Stimulated activated naive B cell treated with anti-CD40 and anti-IgM and Interleukin-4, amounts not matched to agents 10 μg/mL and 1 μg/mL and 100 μg/mL, for 72 hours (primary cell): ENCODE measurements around the gene AP2B1.

Experiments
- ATAC-seq, 2 donors: fragments of 150-1000 bp; cut with Tn5 transposase; replicated peaks; 2 replicates each; pipeline ENCODE4 v1.10.0; 2021; ENCODE audit warnings: moderate library complexity in 1 of 2
- DNase-seq: peaks from one replicate; pipeline ENCODE4 v3.0.0; 2021
- H3K27ac Mint-ChIP-seq: one replicate; pipeline ENCODE4 v1.8.0; 2022; ENCODE audit warnings: mild to moderate bottlenecking, mixed read lengths
- H3K27me3 Mint-ChIP-seq, 2 donors: one replicate each; pipeline ENCODE4 v1.8.0; 2022; ENCODE audit warnings: mixed read lengths in 2 of 2
- H3K36me3 Mint-ChIP-seq, 2 donors: one replicate each; pipeline ENCODE4 v1.8.0; 2022; ENCODE audit warnings: mixed read lengths in 2 of 2, mild to moderate bottlenecking in 1 of 2
- H3K4me1 Mint-ChIP-seq, 2 donors: one replicate each; pipeline ENCODE4 v1.8.0; 2022; ENCODE audit warnings: mixed read lengths in 2 of 2, mild to moderate bottlenecking in 1 of 2
- H3K4me3 Mint-ChIP-seq, 2 donors: one replicate each; pipeline ENCODE4 v1.8.0; 2022; ENCODE audit warnings: mild to moderate bottlenecking in 2 of 2, mixed read lengths in 2 of 2, moderate library complexity in 1 of 2
- H3K9me3 Mint-ChIP-seq, 2 donors: one replicate each; pipeline ENCODE4 v1.8.0; 2022; ENCODE audit warnings: mixed read lengths in 2 of 2, mild to moderate bottlenecking in 1 of 2

Gene AP2B1

DNA sequence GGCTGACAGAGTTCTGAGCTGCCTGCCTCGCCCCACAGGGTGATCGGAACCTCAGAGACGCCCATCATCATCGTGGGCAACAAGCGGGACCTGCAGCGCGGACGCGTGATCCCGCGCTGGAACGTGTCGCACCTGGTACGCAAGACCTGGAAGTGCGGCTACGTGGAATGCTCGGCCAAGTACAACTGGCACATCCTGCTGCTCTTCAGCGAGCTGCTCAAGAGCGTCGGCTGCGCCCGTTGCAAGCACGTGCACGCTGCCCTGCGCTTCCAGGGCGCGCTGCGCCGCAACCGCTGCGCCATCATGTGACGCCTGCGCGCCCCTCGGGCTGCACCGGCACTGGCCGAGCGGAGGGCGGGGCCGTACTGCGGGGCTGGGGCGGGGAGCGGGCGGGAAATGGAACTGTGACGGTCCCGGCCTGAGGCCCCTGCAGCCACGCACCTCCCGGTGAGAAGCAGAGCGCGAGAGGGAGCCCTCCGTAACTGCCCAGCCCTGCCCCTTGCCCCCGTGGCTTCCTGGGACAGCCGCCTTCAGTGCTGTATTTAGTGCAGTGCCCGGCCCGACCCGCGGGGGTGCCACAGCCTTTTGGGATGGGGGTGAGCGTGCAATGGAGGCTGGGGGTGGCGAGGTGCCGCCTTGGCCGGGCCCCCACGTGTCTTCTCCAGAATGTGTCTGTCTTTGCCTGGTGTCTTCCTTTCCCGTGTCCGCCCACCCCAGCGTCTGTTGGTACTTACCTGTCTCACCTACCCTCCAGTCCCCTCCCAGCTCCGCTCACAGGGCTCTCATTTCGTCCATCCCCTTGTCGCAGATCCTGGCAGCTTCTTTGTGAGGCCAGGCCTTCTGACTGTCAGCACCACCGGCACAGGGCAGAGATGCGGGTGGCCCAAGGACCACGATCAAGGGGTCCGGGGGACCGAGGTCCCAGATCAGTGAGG is 154.1 kb downstream of the AP2B1 start:
- no peaks in the 10 kb centered on the region for H3K36me3 Mint-ChIP-seq
- H3K4me3 Mint-ChIP-seq = peak overlapping the region; percentile 63 to 76
- ATAC-seq (peak; percentile 40 to 51), DNase-seq (no peak)
- H3K4me1 Mint-ChIP-seq = peaks cover 3 to 7% of the 10 kb centered on the region in 2 donors
- H3K9me3 Mint-ChIP-seq = no peaks in the 10 kb centered on the region
- H3K27ac Mint-ChIP-seq = peak overlapping the region; percentile 44
- peaks cover 31 to 53% of the 10 kb centered on the region in 2 donors for H3K27me3 Mint-ChIP-seq

DNA sequence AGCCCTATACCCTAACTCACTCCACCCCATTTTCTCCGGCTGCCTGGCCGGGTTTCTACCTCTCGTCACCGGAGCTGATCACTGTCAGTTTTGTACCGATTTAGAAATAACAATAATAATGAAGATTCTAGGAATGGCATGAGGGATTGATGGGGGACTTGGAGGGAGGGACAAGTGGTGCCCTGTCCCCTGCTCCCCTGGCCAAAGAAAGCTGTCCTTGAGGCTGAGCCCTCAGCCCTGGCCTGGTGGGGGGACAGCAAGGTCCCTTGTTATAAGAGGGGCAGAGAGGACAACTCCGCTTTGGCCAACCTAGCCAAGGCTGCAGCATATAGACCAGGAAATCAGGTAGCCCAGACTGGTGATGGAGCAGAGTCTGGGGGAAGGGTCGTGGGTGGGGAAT is 155.4 kb downstream of the AP2B1 start:
- Mint-ChIP-seq H3K9me3 (no peaks in the 10 kb centered on the region), H3K36me3 (no peaks in the 10 kb centered on the region), H3K4me3 (no peak overlapping the region), H3K4me1 (peaks cover 6 to 7% of the 10 kb centered on the region in 2 donors), H3K27me3 (peaks cover 35 to 56% of the 10 kb centered on the region in 2 donors), H3K27ac (no peak overlapping the region)
- DNase-seq (no peak), ATAC-seq (no peak)

DNA sequence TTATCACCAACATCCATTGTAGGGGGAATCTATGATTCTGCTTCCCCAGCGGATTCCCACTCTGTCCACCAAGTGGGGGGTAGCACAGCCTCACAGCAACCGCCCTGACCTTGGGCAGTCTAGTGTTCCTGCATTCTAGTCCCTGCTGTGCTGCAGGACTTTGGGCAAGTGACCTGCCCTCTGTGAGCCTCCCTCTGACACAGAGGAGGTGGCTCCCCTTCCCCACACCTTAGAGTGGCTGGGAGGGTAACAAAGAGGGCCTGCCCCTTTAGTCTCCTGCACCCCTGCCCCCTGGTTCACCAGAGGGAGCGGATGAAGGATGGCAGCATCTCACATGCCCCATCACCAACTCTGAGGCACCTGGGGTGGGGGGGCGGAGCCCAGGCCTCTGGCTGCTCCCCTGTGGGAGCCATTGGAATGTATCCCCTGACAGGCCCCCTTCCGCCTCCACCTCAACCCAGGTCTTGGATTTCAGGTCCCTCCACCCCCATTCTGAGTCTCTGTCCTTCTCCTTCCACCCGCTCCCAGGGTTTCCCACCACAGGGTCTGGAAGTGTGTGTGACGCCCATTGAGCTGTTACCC is 155.9 kb downstream of the AP2B1 start:
- Mint-ChIP-seq H3K9me3 (no peaks in the 10 kb centered on the region), H3K27ac (peak overlapping the region; percentile 14), H3K4me1 (peaks cover 6 to 7% of the 10 kb centered on the region in 2 donors), H3K4me3 (no peak overlapping the region), H3K36me3 (no peaks in the 10 kb centered on the region), H3K27me3 (peaks cover 38 to 61% of the 10 kb centered on the region in 2 donors)
- ATAC-seq (no peak), DNase-seq (no peak)

DNA sequence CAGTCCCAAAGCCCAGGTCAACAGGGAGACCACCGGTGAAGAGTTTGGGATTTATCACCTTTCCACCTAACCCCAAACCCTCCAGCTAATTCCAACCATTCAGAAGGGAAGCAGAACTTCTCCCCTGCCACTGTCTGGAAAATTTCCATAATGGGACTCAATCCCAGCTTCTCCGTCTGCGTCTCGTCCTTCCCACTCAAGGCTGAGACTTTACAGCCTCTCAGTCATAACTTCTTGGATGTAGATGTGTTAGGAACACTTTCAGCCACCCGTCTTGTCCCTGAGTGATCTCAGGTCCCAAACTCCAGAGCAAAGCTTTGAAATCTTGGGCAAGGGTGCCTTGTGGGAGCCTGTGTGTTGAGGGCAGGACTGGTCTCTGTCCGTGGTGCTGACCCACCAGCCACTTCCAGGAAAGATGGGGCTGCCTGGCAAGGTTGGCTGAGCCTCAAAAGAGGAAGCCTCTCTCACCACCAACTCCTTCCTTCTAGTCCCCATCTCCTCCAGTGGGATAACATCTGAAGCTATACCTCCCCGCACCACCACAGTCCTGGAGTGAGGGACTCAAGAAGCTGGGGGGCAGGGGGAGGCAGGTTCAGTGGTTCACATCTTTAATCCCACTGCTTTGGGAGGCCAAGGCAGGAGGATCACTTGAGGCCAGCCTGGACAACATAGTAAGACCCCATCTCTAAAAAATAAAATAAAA is 156.7 kb downstream of the AP2B1 start:
- Mint-ChIP-seq H3K36me3 (no peaks in the 10 kb centered on the region), H3K4me3 (no peak overlapping the region), H3K9me3 (no peaks in the 10 kb centered on the region), H3K27ac (no peak overlapping the region), H3K4me1 (peaks cover 6 to 15% of the 10 kb centered on the region in 2 donors), H3K27me3 (peaks cover 45 to 68% of the 10 kb centered on the region in 2 donors)
- DNase-seq (no peak), ATAC-seq (no peak)

DNA sequence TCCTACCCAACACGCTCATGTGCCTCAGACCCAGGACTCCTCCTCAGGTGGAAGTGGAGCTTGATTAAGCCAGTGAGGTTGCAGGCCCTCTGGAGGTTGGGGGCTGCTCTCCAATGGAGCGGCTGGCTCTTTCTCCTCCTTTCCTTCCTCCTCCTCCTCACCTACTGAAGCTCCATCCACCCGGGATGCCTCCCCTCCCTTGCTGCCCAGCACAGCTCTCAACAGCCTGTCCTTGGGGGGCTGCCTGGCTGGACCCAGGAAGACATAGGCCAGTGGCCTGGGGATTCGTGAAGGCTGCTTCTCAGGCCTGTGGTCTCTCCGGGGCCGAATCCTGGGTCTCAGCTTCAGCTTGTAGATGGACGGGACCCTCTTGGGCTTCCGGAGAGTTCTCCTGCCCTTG is 157.7 kb downstream of the AP2B1 start:
- Mint-ChIP-seq H3K9me3 (no peaks in the 10 kb centered on the region), H3K4me3 (no peak overlapping the region), H3K27ac (no peak overlapping the region), H3K27me3 (peaks cover 52 to 74% of the 10 kb centered on the region in 2 donors), H3K4me1 (peaks cover 9 to 25% of the 10 kb centered on the region in 2 donors), H3K36me3 (no peaks in the 10 kb centered on the region)
- DNase-seq (no peak), ATAC-seq (no peak)

DNA sequence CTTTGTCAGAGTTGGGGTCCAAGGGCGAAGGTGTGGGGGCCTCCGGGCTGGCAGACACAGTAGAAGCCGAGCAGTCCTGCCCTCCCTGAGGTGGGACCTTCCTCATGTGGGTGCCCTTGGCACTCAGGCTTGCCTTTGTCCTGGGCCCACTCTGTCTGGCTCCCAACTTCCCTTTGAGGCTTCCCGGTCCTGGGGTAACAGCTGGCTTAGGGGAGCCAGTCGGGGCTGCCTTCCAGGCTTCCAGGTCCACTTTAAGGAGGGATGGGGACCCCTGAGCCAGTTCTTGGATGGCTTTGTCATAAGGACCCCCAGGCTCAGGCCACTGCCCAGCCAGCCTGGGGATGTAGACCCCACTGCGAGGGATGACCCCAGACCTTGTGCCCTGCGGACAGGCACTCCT is 158.1 kb downstream of the AP2B1 start:
- H3K4me3 Mint-ChIP-seq = no peak overlapping the region
- H3K27me3 Mint-ChIP-seq = peaks cover 54 to 74% of the 10 kb centered on the region in 2 donors
- H3K27ac Mint-ChIP-seq = no peak overlapping the region
- no peaks in the 10 kb centered on the region for H3K9me3 Mint-ChIP-seq
- H3K4me1 Mint-ChIP-seq = peaks cover 12 to 29% of the 10 kb centered on the region in 2 donors
- DNase-seq (no peak), ATAC-seq (no peak)
- H3K36me3 Mint-ChIP-seq = no peaks in the 10 kb centered on the region

DNA sequence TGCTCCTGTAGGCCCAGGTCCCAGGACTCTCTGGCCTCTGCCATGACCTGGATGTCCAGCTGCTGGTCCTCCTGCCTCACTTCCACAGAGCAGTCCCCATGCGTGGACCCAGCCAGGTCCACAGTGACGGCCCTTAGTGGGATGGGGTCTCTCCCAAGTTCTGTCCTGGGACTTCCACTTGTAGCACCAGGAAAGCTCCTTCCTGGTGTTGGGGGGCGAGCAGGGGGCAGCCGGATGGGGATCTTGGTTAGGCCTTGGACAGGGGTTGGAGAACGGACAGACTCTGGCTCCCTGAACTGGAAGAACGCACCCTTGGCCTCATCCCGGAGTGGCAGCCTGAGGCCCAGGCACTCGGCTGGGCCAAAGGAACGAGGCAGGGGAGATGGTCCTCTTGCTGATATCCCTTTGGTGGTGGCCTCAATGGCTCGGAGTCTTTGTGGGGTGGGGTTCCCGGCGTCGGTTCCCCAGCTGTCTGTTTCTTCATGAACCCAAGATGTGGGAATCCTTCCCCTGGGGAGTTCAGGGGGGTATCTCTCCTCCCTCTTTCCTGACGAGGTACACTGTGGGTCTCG is 158.7 kb downstream of the AP2B1 start:
- DNase-seq (no peak), ATAC-seq (no peak)
- Mint-ChIP-seq H3K9me3 (no peaks in the 10 kb centered on the region), H3K4me1 (peaks cover 12 to 29% of the 10 kb centered on the region in 2 donors), H3K36me3 (no peaks in the 10 kb centered on the region), H3K4me3 (no peak overlapping the region), H3K27ac (peak overlapping the region; percentile 9), H3K27me3 (peaks cover 59 to 74% of the 10 kb centered on the region in 2 donors)

DNA sequence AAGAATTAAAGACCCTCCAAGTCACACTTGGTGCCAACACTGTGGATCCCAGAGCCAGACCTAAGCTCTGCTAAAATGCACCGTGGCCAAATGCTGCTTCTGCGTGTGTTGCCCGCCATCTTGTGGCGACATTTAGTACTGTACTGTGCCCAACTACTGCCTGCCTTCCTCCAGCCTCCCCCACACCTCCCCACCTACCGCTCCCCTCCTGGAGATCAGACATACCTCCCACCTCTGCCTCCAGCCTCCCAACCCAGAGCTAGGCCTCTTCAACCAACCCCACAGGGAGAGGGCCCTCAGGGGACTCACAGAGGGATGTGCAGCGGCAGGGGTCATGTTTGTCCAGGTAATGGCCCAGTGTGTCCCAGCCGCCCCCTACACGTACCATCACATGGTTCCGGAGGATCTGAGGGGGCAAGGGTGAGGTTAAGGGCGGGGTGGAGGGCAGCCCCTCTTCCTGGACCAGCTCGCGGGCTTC is 160.5 kb downstream of the AP2B1 start:
- DNase-seq (peak; percentile 58), ATAC-seq (peak; percentile 91)
- H3K4me1 Mint-ChIP-seq = peaks cover 10 to 22% of the 10 kb centered on the region in 2 donors
- H3K9me3 Mint-ChIP-seq = no peaks in the 10 kb centered on the region
- no peak overlapping the region for H3K27ac Mint-ChIP-seq
- peaks cover 60 to 75% of the 10 kb centered on the region in 2 donors for H3K27me3 Mint-ChIP-seq
- H3K4me3 Mint-ChIP-seq = no peak overlapping the region
- H3K36me3 Mint-ChIP-seq = no peaks in the 10 kb centered on the region

DNA sequence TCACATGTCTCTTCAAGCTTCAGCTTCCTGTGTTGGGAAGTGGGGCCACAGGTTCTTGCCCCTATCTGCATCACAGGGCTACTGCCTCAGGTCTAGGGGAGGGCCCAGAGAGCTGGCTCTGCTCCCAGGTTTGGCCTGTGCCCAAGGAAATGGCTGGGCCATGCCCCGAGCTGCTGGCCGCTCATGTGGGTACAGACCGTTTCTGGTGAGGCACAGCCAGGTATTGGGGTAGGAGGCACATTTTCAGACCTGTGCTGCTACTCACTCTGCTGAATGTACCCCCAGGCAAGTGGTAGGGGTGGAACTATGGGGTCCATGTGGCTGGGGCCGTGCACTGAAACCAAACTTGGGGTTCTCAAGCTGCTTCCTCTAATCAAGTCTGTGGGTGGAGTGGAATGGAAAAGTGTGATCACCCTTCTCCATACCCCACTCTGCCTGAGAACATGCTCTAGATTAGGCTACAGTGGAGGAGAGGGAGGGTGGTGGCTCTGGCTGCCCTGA is 161.3 kb downstream of the AP2B1 start:
- Mint-ChIP-seq H3K4me3 (no peak overlapping the region), H3K4me1 (peaks cover 10 to 22% of the 10 kb centered on the region in 2 donors), H3K9me3 (no peaks in the 10 kb centered on the region), H3K27ac (no peak overlapping the region), H3K27me3 (peaks cover 63 to 80% of the 10 kb centered on the region in 2 donors), H3K36me3 (no peaks in the 10 kb centered on the region)
- DNase-seq (no peak), ATAC-seq (peak; percentile 31 to 37)

DNA sequence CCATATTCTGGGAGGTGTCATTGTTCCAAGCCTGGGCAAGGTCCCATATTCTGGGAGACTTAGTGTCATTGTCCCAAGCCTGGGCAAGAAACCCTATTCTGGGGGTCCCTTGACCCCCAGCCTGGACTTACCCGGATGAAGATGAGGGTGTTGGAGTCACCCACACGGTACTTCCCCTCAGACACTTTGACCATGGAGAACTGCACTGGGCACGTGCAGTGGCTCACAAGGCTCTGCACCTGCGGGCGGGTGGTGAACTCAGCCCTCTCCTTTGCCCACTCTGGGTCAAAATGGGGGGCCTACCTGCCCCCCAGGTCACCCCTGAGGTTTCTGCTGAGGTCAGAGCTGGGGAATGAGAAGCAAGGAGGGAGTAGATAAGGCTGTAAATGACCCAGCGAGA is 161.9 kb downstream of the AP2B1 start:
- Mint-ChIP-seq H3K36me3 (no peaks in the 10 kb centered on the region), H3K27me3 (peaks cover 61 to 79% of the 10 kb centered on the region in 2 donors), H3K9me3 (no peaks in the 10 kb centered on the region), H3K4me1 (peaks cover 10 to 22% of the 10 kb centered on the region in 2 donors), H3K27ac (no peak overlapping the region), H3K4me3 (no peak overlapping the region)
- DNase-seq = no peak
- no peak for ATAC-seq

DNA sequence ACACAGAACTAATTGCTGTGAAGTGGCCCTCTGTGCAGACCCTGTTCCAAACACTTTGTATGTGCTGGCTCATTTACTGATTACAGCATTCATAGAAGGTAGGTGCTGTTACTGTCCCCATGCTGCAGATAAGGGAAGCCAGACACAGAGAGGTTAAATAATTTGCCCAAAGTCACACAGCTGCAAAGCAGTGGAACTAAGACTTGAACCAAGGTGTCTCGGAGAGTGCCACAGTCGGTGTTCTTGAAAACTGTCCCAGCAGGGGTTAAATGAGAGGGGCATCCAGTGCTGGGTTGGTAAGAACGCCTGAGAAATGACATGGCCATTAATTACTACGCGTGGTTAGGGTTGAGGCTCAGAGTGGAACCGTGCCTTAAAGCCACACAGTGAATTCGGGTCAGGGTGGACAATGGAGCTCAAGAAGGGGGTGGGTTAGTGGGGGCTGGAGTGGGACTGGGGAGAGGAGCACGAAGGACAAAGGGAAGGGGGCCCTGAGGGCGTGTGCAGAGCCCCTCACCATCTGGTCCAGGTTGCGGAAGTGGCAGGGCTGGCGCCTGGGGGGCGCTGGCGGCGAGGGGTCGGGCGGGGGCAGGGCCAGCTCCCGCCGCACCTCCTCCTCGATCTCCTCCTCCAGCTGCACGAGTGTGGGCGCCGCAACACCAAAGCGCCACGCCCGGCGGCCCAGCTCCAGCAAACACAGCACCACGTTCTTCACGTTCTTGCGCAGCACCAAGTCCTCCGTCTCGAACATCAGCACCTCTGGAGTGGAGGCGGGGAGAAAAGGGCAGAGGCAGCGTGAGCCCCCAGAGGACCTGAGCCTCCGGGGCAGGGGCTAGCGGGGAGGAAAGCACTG is 162.7 kb downstream of the AP2B1 start:
- Mint-ChIP-seq H3K36me3 (no peaks in the 10 kb centered on the region), H3K4me1 (peaks cover 10 to 22% of the 10 kb centered on the region in 2 donors), H3K4me3 (no peak overlapping the region), H3K9me3 (no peaks in the 10 kb centered on the region), H3K27ac (no peak overlapping the region), H3K27me3 (peaks cover 61 to 71% of the 10 kb centered on the region in 2 donors)
- DNase-seq = no peak
- ATAC-seq = peak in 1 of 2 donors; percentile 15

DNA sequence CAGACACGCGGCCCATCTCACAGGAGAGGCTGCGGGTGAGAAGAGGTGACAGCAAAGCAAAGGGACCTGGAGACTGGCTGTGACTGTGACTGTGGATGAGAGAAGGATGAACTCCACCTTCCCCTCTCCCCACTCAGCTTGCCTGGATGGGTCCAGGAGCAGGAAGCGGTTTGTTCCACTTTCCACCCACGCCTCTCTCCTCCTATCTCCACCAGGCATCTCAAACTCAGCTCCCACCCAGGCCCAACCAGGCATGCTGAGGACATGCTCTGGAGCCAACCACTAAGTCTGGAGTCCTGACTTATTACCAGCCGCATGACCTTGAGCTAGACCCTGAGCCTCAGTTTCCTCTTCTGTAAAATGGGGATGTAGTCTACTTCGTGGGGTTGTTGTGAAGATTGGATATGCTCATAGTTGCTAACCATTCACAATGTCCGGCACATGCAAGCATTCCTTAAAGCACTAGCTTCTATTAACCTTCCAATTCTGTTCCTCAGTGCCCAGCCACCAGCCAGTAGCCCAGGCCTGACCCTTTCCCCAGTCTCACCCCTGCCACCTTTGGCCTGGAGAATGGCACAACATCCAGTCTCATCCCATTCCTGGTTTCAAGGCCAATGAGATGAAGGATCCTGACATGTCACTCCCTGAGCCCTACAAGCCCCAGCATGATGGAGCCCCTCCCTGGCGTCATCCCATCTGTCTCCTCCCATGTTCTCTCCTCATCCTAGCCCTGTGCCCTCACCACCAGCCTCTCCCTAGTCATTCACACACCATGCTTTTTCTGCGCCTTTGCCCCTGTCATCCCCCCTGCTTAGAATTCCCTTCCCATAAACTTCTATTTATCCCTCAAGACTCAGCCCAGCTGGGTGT is 163.6 kb downstream of the AP2B1 start:
- H3K36me3 Mint-ChIP-seq = no peaks in the 10 kb centered on the region
- ATAC-seq = no peak
- peaks cover 58 to 69% of the 10 kb centered on the region in 2 donors for H3K27me3 Mint-ChIP-seq
- DNase-seq = no peak
- H3K4me3 Mint-ChIP-seq = no peak overlapping the region
- no peak overlapping the region for H3K27ac Mint-ChIP-seq
- no peaks in the 10 kb centered on the region for H3K9me3 Mint-ChIP-seq
- H3K4me1 Mint-ChIP-seq = peaks cover 10 to 22% of the 10 kb centered on the region in 2 donors
